CD14-positive monocyte (primary cell): ENCODE data around the gene ASB1. TPM values are rescaled to one million over a fixed set of nuclear protein-coding genes. Genes with fewer than 3 reads are reported as not detected.

Source experiments
- DNase-seq, 3 donors: peaks; one replicate each; pipeline ENCODE4 v3.0.0-alpha.2; 2011 to 2022
- H2AFZ ChIP-seq: 2 replicates; pipeline ENCODE4 v1.6.0; 2012; ENCODE audit warnings: mild to moderate bottlenecking, low read depth, low read length, inconsistent platforms; ENCODE audit not compliant: insufficient read depth, poor library complexity, severe bottlenecking
- H3K27ac ChIP-seq, 2 donors: 1 replicate in 1 of 2; 2 replicates in 1 of 2; pipeline ENCODE4 v1.5.1; 2012 to 2013; ENCODE audit warnings: low read length in 2 of 2, control low read depth in 1 of 2, inconsistent platforms in 1 of 2, low read depth in 1 of 2, mild to moderate bottlenecking in 1 of 2
- H3K27me3 ChIP-seq, 2 donors: one replicate each; pipeline versions ENCODE4 v1.6.0 to v1.6.1; 2011 to 2013; ENCODE audit warnings: low read length in 2 of 2; ENCODE audit not compliant: control insufficient read depth in 2 of 2, insufficient read depth in 2 of 2
- H3K36me3 ChIP-seq, 2 donors: replicated peaks in 1 of 2; 1 replicate in 1 of 2; 2 replicates in 1 of 2; pipeline versions ENCODE4 v1.5.1 to v1.6.1; 2012 to 2013; ENCODE audit warnings: low read length in 2 of 2, control low read depth in 1 of 2, inconsistent platforms in 1 of 2, mild to moderate bottlenecking in 1 of 2; ENCODE audit not compliant: insufficient read depth in 2 of 2, control insufficient read depth in 1 of 2
- H3K4me1 ChIP-seq, 2 donors: 1 replicate in 1 of 2; 2 replicates in 1 of 2; pipeline versions ENCODE4 v1.5.1 to v1.6.1; 2012 to 2013; ENCODE audit warnings: low read length in 2 of 2, control low read depth in 1 of 2, inconsistent platforms in 1 of 2, mild to moderate bottlenecking in 1 of 2, moderate library complexity in 1 of 2; ENCODE audit not compliant: insufficient read depth in 2 of 2, control insufficient read depth in 1 of 2
- H3K4me2 ChIP-seq: replicated peaks from 2 replicates; pipeline ENCODE3; 2012; ENCODE audit warnings: low read length, moderate library complexity, mild to moderate bottlenecking; ENCODE audit not compliant: poor library complexity, severe bottlenecking; ENCODE audit errors: extremely low read depth
- H3K4me3 ChIP-seq, 3 experiments: fragments of 200-600 bp in 1 of 3; sonication (generic) in 1 of 3; replicated peaks in 1 of 3; 1 replicate in 2 of 3; 2 replicates in 1 of 3; pipeline ENCODE4 v1.5.1; 2011 to 2013; ENCODE audit warnings: low read length in 3 of 3, mild to moderate bottlenecking in 3 of 3, control low read depth in 2 of 3, low read depth in 2 of 3, inconsistent platforms in 1 of 3, moderate library complexity in 1 of 3
- H3K79me2 ChIP-seq: 2 replicates; pipeline ENCODE4 v1.6.0; 2012; ENCODE audit warnings: mild to moderate bottlenecking, control low read depth, inconsistent platforms, low read length, moderate library complexity; ENCODE audit not compliant: insufficient read depth
- H3K9ac ChIP-seq: 2 replicates; pipeline ENCODE4 v1.6.0; 2017; ENCODE audit warnings: low read length, mild to moderate bottlenecking; ENCODE audit not compliant: insufficient read depth, poor library complexity, severe bottlenecking
- H3K9me3 ChIP-seq, 2 donors: replicated peaks in 1 of 2; 1 replicate in 1 of 2; 2 replicates in 1 of 2; pipeline versions ENCODE4 v1.5.1 to v1.6.1; 2012 to 2013; ENCODE audit warnings: low read length in 2 of 2, control low read depth in 1 of 2; ENCODE audit not compliant: control insufficient read depth in 1 of 2, insufficient read depth in 1 of 2
- H4K20me1 ChIP-seq: 2 replicates; pipeline ENCODE4 v1.6.0; 2012; ENCODE audit warnings: mild to moderate bottlenecking, low read length, control low read depth, moderate library complexity; ENCODE audit not compliant: insufficient read depth
- H3K27ac Mint-ChIP-seq, 7 donors: one replicate each; pipeline ENCODE4 v1.8.0; 2020; ENCODE audit warnings: mild to moderate bottlenecking in 7 of 7, mixed read lengths in 7 of 7, moderate library complexity in 6 of 7, inconsistent platforms in 2 of 7
- H3K27me3 Mint-ChIP-seq, 3 donors: one replicate each; pipeline ENCODE4 v1.8.0; 2021 to 2022; ENCODE audit warnings: low read depth in 3 of 3, mild to moderate bottlenecking in 3 of 3, mixed read lengths in 3 of 3, moderate library complexity in 3 of 3, inconsistent platforms in 1 of 3
- H3K36me3 Mint-ChIP-seq, 2 donors: one replicate each; pipeline ENCODE4 v1.8.0; 2020; ENCODE audit warnings: mixed read lengths in 2 of 2, inconsistent platforms in 1 of 2, mild to moderate bottlenecking in 1 of 2
- H3K4me1 Mint-ChIP-seq: one replicate; pipeline ENCODE4 v1.8.0; 2020; ENCODE audit warnings: mild to moderate bottlenecking, mixed read lengths
- H3K4me3 Mint-ChIP-seq, 2 donors: one replicate each; pipeline ENCODE4 v1.8.0; 2020; ENCODE audit warnings: mild to moderate bottlenecking in 2 of 2, mixed read lengths in 2 of 2, moderate library complexity in 1 of 2
- H3K9me3 Mint-ChIP-seq, 7 donors: one replicate each; pipeline ENCODE4 v1.8.0; 2020 to 2022; ENCODE audit warnings: mixed read lengths in 7 of 7, mild to moderate bottlenecking in 6 of 7, moderate library complexity in 6 of 7, inconsistent platforms in 2 of 7
- CTCF ChIP-seq: fragments of 200-600 bp; IDR thresholded peaks from one replicate; pipeline ENCODE4 v1.8.0; 2022; ENCODE audit warnings: antibody characterized with exemption, mild to moderate bottlenecking
- WGBS: methylation state at CpG from one replicate; pipeline ENCODE4 v1.1.5; 2013; ENCODE audit warnings: missing lambda C conversion rate; ENCODE audit not compliant: insufficient coverage; 5-methylcytosine and 5-hydroxymethylcytosine counted together
- intact Hi-C, 2 donors: fragments of 100-400 bp; cut with micrococcal nuclease; formaldehyde crosslinking; loops; one replicate each; pipeline versions ENCODE4 v1.15.0 to v1.15.1; 2023
- polyA plus RNA-seq, 3 donors: library from polyadenylated mRNA; depleted of rRNA in 1 of 3; unstranded in 2 of 3; stranded (reverse) in 1 of 3; fragments of 300-500 nt in 2 of 3; fragments of >200 nt in 1 of 3; fragmentation: Illumina TruSeq in 2 of 3; gene quantifications; 1 replicate in 2 of 3; 2 replicates in 1 of 3; pipeline ENCODE4 v1.2.3, GENCODE V29; 2012 to 2021

ASB1 gene
- polyA plus RNA-seq, 3 donors: 15.1 to 22.0 (median 16.0) TPM

DNA sequence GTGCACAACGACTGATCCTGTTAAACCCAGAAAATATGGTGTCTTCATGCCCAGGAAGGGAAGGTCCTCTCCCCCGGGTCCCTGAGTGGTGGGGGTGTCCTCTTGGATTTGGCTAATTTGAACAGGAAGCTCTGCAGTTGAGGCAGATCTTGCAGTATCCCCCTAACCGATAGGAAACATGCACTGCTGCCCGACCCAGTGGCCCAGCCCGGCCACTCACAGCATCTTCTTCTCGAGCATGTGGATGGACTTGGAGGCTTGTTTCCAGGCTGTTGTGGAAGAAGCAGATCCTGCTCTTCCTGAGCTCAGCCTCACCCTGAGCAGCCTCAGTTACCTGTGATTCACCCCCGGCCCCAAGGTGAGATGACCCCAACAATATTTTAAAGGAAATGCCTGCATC lies 46.4 kb upstream of the ASB1 start:
- no peak for TF ChIP-seq CTCF
- Histone ChIP-seq H3K4me2 (no peak overlapping the region), H2AFZ (peak overlapping the region; percentile 25), H3K4me1 (peaks cover 85 to 98% of the 10 kb centered on the region in 2 donors), H3K4me3 (peak overlapping the region in 1 of 3 experiments; percentile 32), H3K27me3 (no peaks in the 10 kb centered on the region), H3K27ac (peak overlapping the region; percentile 24 to 27), H3K9ac (no peak overlapping the region), H3K79me2 (no peaks in the 10 kb centered on the region), H3K9me3 (no peaks in the 10 kb centered on the region), H3K36me3 (no peaks in the 10 kb centered on the region), H4K20me1 (no peaks in the 10 kb centered on the region)
- Mint-ChIP-seq H3K36me3 (no peaks in the 10 kb centered on the region), H3K4me3 (no peak overlapping the region), H3K27ac (peak overlapping the region; percentile 55 to 97 (median 83)), H3K27me3 (peaks cover 0 to under 1% (median 0%) of the 10 kb centered on the region in 3 donors), H3K9me3 (peaks cover 2 to 15% (median 5%) of the 10 kb centered on the region in 7 donors), H3K4me1 (peaks cover 93% of the 10 kb centered on the region)
- no peak for DNase-seq
- intact Hi-C loops: no loop called here
- WGBS: 80% methylated on average over 1 of the region's 7 CpGs

DNA sequence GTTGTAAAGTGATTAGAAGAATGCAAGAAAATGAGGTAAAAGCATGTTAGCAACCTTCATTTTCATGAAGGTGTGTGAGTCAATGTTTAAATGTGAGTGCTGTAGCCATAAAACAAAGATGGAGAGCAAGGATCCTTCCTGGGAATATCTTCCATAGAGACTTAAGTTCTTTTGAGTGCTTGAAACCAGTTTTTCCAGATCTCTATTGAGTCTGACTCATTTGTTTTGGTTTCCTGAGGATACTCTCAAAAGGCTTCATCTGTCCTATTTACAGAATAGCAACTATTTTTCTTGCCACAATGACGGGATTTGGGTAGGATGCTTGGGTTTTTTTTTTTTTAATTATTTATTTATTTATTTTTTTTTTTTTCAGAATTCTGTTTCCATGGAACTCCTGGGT lies 45.9 kb upstream of the ASB1 start:
- Histone ChIP-seq H3K27ac (peak overlapping the region; percentile 94), H2AFZ (no peak overlapping the region)

More for the DNA sequence above, 45.9 kb upstream of the ASB1 start:
- Histone ChIP-seq H3K9me3 (no peaks in the 10 kb centered on the region), H3K4me1 (peaks cover 89 to 100% of the 10 kb centered on the region in 2 donors), H3K36me3 (no peaks in the 10 kb centered on the region), H3K9ac (no peak overlapping the region), H3K79me2 (no peaks in the 10 kb centered on the region), H3K27me3 (no peaks in the 10 kb centered on the region), H3K4me2 (no peak overlapping the region), H3K4me3 (peak overlapping the region in 1 of 3 experiments; percentile 32), H4K20me1 (no peaks in the 10 kb centered on the region)
- peaks cover 2 to 15% (median 5%) of the 10 kb centered on the region in 7 donors for H3K9me3 Mint-ChIP-seq
- peak overlapping the region; percentile 55 to 98 (median 86) for H3K27ac Mint-ChIP-seq
- H3K27me3 Mint-ChIP-seq: no peaks in the 10 kb centered on the region
- TF ChIP-seq CTCF: no peak
- H3K36me3 Mint-ChIP-seq: no peaks in the 10 kb centered on the region
- WGBS: no CpG with 5 or more reads among the region's 1 CpG
- H3K4me3 Mint-ChIP-seq: no peak overlapping the region
- intact Hi-C loops: no loop called here
- H3K4me1 Mint-ChIP-seq: peaks cover 93% of the 10 kb centered on the region
- peak in 2 of 3 donors; percentile 15 to 21 for DNase-seq
